OCI-LY3 (cell line): ENCODE measurements around the gene VPS26C.

Experiments used
- H2AFZ ChIP-seq: fragments of 200-600, 300-600 bp; shearing (Covaris generic); 2 replicates; pipeline ENCODE4 v1.6.0; 2014; ENCODE audit warnings: antibody characterized with exemption, low read depth, low read length
- H3K27ac ChIP-seq: fragments of 200-600, 300-600 bp; sonication (generic); 2 replicates; pipeline ENCODE4 v1.5.1; 2014; ENCODE audit warnings: mild to moderate bottlenecking, low read length, moderate library complexity, mixed read lengths
- H3K27me3 ChIP-seq: fragments of 200-600, 300-600 bp; sonication (generic); 2 replicates; pipeline ENCODE4 v1.6.1; 2014; ENCODE audit warnings: low read depth, low read length, mixed read lengths
- H3K36me3 ChIP-seq: fragments of 200-600, 300-600 bp; sonication (generic); replicated peaks from 2 replicates; pipeline ENCODE3; 2014; ENCODE audit warnings: low read depth, low read length, mixed read lengths
- H3K4me1 ChIP-seq: fragments of 300-600, 200-600 bp; sonication (generic); 2 replicates; pipeline ENCODE4 v1.6.1; 2014; ENCODE audit warnings: low read length, mixed read lengths
- H3K4me2 ChIP-seq: fragments of 200-600, 300-600 bp; sonication (generic); 2 replicates; pipeline ENCODE4 v1.6.1; 2014; ENCODE audit warnings: low read length, mixed read lengths
- H3K4me3 ChIP-seq: fragments of 300-600, 200-600 bp; sonication (generic); 2 replicates; pipeline ENCODE4 v1.5.1; 2014; ENCODE audit warnings: antibody characterized with exemption, mild to moderate bottlenecking, low read length, moderate library complexity
- H3K79me2 ChIP-seq: fragments of 300-600, 200-600 bp; shearing (Covaris generic); 2 replicates; pipeline ENCODE4 v1.6.1; 2014; ENCODE audit warnings: mild to moderate bottlenecking, low read length, mixed read lengths
- H3K9ac ChIP-seq: fragments of 300-600, 200-600 bp; shearing (Covaris generic); 2 replicates; pipeline ENCODE4 v1.6.0; 2014; ENCODE audit warnings: mild to moderate bottlenecking, low read length, moderate library complexity
- H3K9me3 ChIP-seq: fragments of 200-600, 300-600 bp; shearing (Covaris generic); 2 replicates; pipeline ENCODE4 v1.6.1; 2014; ENCODE audit warnings: low read length, mixed read lengths; ENCODE audit not compliant: insufficient read depth
- H4K20me1 ChIP-seq: fragments of 200-600, 300-600 bp; sonication (generic); 2 replicates; pipeline ENCODE4 v1.6.1; 2016; ENCODE audit warnings: low read length, mixed read lengths; ENCODE audit not compliant: insufficient read depth
- EZH2phosphoT487 ChIP-seq: fragments of 200-600 bp; shearing (Covaris generic); IDR thresholded peaks from 2 replicates; pipeline ENCODE4 v1.6.1; 2018; ENCODE audit warnings: antibody characterized with exemption, mixed run types, low read depth
- TF ChIP-seq, protein P1 (sequence below): fragments of 200-600, 300-600 bp; sonication (generic); IDR thresholded peaks from 2 replicates; pipeline ENCODE4 v1.5.1; 2014; ENCODE audit warnings: antibody characterized with exemption, low read length, low read depth

Gene VPS26C

DNA sequence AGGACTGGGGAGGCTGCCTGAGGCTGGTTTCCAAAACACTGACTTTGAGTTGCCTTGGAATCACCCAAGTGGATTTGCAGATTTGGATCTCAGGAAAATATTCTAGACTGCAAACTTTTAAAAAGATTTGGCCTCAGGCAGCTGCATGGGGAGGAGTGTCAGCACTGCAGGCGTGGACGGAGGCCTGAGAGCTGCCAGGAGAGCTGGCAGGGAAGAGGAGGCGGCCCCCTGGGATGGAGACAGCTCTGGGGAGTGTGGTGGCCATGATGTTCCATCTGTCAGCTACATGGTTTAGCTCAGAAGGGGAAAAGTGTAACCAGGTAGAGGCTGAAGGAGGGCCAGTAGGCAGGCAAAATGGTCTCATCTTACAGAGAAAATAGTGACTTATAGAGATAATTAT, 72.1 kb downstream of the VPS26C start:
- no peaks in the 10 kb centered on the region for H3K27me3 ChIP-seq
- no peaks in the 10 kb centered on the region for H3K79me2 ChIP-seq
- peaks cover 6% of the 10 kb centered on the region for H3K36me3 ChIP-seq
- H4K20me1 ChIP-seq, result no peaks in the 10 kb centered on the region
- TF ChIP-seq, protein P1, sequence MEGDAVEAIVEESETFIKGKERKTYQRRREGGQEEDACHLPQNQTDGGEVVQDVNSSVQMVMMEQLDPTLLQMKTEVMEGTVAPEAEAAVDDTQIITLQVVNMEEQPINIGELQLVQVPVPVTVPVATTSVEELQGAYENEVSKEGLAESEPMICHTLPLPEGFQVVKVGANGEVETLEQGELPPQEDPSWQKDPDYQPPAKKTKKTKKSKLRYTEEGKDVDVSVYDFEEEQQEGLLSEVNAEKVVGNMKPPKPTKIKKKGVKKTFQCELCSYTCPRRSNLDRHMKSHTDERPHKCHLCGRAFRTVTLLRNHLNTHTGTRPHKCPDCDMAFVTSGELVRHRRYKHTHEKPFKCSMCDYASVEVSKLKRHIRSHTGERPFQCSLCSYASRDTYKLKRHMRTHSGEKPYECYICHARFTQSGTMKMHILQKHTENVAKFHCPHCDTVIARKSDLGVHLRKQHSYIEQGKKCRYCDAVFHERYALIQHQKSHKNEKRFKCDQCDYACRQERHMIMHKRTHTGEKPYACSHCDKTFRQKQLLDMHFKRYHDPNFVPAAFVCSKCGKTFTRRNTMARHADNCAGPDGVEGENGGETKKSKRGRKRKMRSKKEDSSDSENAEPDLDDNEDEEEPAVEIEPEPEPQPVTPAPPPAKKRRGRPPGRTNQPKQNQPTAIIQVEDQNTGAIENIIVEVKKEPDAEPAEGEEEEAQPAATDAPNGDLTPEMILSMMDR, result no peak
- TF ChIP-seq EZH2phosphoT487, result no peak
- no peak overlapping the region for H2AFZ ChIP-seq
- no peak overlapping the region for H3K9ac ChIP-seq
- no peak overlapping the region for H3K4me2 ChIP-seq
- H3K4me1 ChIP-seq, result no peaks in the 10 kb centered on the region
- no peak overlapping the region for H3K4me3 ChIP-seq
- no peaks in the 10 kb centered on the region for H3K9me3 ChIP-seq
- H3K27ac ChIP-seq, result no peak overlapping the region

DNA sequence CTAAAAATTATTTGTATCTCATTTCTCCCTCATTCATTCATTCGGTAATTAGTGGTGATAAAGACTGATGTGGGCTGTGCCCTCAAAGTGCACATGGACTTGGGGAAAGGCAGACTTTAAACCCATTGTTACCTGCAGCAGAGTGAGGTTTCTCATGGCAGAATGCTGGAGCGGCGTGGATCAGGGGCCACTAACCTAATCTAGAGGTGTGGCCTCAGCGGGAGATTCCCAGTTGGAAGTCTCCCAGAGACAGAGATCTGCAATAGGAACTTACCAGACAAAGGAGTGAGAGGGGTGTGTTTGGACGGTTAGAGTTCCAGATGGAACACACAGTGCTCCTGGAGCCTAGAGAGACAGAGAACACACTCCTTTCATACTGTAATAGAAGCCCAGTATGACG, 73.5 kb downstream of the VPS26C start:
- H3K36me3 ChIP-seq, result no peaks in the 10 kb centered on the region
- H3K27ac ChIP-seq, result no peak overlapping the region
- no peaks in the 10 kb centered on the region for H3K9me3 ChIP-seq
- no peaks in the 10 kb centered on the region for H3K4me1 ChIP-seq
- H3K27me3 ChIP-seq, result no peaks in the 10 kb centered on the region
- no peak overlapping the region for H3K4me2 ChIP-seq
- no peak overlapping the region for H3K9ac ChIP-seq
- H4K20me1 ChIP-seq, result no peaks in the 10 kb centered on the region
- no peak overlapping the region for H3K4me3 ChIP-seq
- TF ChIP-seq, protein P1, result no peak
- no peak for TF ChIP-seq EZH2phosphoT487
- no peaks in the 10 kb centered on the region for H3K79me2 ChIP-seq
- H2AFZ ChIP-seq, result no peak overlapping the region

DNA sequence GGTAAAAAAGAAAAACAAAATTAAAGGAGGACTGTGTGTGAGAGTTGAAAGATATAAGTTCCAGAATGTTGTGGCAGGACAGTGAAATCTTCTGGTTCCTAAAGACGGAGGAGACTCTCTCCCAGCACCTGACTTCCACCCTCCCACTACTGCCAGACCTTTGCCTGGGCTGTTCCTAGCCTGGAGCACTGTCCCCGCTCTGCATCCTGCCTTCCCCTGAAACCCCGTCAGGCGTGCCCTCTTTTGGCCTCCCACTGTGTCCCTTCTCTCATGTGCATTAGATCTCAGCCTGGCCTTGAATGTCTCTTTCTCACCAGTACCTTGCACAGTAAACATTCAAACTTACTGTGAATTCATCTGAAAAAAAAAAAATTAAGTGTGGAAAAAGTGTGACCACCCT, 74.1 kb downstream of the VPS26C start:
- Histone ChIP-seq H3K9me3 (no peaks in the 10 kb centered on the region), H3K4me1 (no peaks in the 10 kb centered on the region), H3K79me2 (no peaks in the 10 kb centered on the region), H3K4me2 (no peak overlapping the region), H3K9ac (no peak overlapping the region), H3K27me3 (no peaks in the 10 kb centered on the region), H3K36me3 (peaks cover 3% of the 10 kb centered on the region), H2AFZ (no peak overlapping the region), H3K27ac (no peak overlapping the region), H4K20me1 (no peaks in the 10 kb centered on the region), H3K4me3 (no peak overlapping the region)
- TF ChIP-seq, protein P1, result no peak
- TF ChIP-seq EZH2phosphoT487, result no peak

DNA sequence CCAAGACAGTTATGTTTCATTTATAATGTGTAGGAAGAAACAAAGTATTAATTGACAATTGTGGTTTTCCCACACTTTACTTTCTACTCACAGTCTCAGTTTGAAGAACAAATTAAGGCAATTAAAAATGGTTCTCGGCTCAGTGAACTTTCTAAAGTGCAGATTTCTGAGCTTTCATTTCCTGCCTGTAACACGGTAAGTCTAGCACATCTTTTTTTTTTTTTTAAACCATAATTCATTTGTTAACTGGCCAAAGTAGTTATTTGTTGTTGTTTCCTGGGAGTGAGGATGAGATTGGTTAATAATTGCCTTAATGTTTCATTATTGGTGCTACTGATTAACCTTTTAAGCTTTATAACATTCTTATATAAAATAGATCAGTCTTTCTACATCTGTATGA, 75.1 kb downstream of the VPS26C start:
- no peak overlapping the region for H3K4me3 ChIP-seq

More for the DNA sequence above, 75.1 kb downstream of the VPS26C start:
- Histone ChIP-seq H2AFZ (no peak overlapping the region), H3K27me3 (no peaks in the 10 kb centered on the region), H3K79me2 (no peaks in the 10 kb centered on the region), H3K36me3 (peaks cover 13% of the 10 kb centered on the region), H4K20me1 (no peaks in the 10 kb centered on the region), H3K9ac (no peak overlapping the region), H3K4me1 (no peaks in the 10 kb centered on the region), H3K9me3 (no peaks in the 10 kb centered on the region), H3K4me2 (no peak overlapping the region), H3K27ac (no peak overlapping the region)
- TF ChIP-seq EZH2phosphoT487, result no peak
- TF ChIP-seq, protein P1, result no peak
